ENCODE results near the gene RAB5IF. TPM values are rescaled to one million over a fixed set of nuclear protein-coding genes. Genes with fewer than 3 reads are reported as not detected.
A peak's percentile ranks its signal among the peaks of the same experiment; 100 is the strongest.

The RAB5IF gene
- total and polyA plus RNA-seq, 2 of the 13 experiments (the other 11 are each of a cell fraction or from before 2014, with no cell fraction given): 261 to 305 TPM

- peak; percentile 87 for TF ChIP-seq ZNF772 (CRISPR knock-in tag; IDR thresholded peaks at IDR 0.05)
- no peak for TF ChIP-seq ZNF10 (CRISPR knock-in tag; IDR thresholded peaks at IDR 0.05; ENCODE audit: borderline replicate concordance, low read depth)
- peak; percentile 27; the same call in 1 of the 2 replicates for TF ChIP-seq HNF1A (IDR thresholded peaks at IDR 0.05; ENCODE audit: low read depth)
- TF ChIP-seq HNF1A (CRISPR knock-in tag; IDR thresholded peaks at IDR 0.05; ENCODE audit: borderline replicate concordance): no peak
- TF ChIP-seq, protein P1, sequence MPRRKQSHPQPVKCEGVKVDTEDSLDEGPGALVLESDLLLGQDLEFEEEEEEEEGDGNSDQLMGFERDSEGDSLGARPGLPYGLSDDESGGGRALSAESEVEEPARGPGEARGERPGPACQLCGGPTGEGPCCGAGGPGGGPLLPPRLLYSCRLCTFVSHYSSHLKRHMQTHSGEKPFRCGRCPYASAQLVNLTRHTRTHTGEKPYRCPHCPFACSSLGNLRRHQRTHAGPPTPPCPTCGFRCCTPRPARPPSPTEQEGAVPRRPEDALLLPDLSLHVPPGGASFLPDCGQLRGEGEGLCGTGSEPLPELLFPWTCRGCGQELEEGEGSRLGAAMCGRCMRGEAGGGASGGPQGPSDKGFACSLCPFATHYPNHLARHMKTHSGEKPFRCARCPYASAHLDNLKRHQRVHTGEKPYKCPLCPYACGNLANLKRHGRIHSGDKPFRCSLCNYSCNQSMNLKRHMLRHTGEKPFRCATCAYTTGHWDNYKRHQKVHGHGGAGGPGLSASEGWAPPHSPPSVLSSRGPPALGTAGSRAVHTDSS (CRISPR knock-in tag; conservative IDR thresholded peaks at IDR 0.05): no peak
- TF ChIP-seq FOXA1 (IDR thresholded peaks at IDR 0.05): no peak
- no peak for TF ChIP-seq FOXA1 (CRISPR knock-in tag; IDR thresholded peaks at IDR 0.05)
- TF ChIP-seq ZNF7 (CRISPR knock-in tag; IDR thresholded peaks at IDR 0.05): no peak
- no peak for TF ChIP-seq ZNF557 (CRISPR knock-in tag; IDR thresholded peaks at IDR 0.05)
- no peak; the same call in 1 of the 2 replicates for TF ChIP-seq ZNF691 (CRISPR knock-in tag; IDR thresholded peaks at IDR 0.05; ENCODE audit: borderline replicate concordance, low read depth)
- TF ChIP-seq MYC (CRISPR knock-in tag; IDR thresholded peaks at IDR 0.05; ENCODE audit: borderline replicate concordance): no peak; the same call in 1 of the 2 replicates
- no peak for TF ChIP-seq TCF7 (IDR thresholded peaks at IDR 0.05; ENCODE audit: low read depth)
- TF ChIP-seq ZNF431 (CRISPR knock-in tag; IDR thresholded peaks at IDR 0.05; ENCODE audit: borderline replicate concordance, low read depth): no peak
- TF ChIP-seq ZNF207 (IDR thresholded peaks at IDR 0.05; ENCODE audit: borderline replicate concordance): no peak
- TF ChIP-seq POLR2A (IDR thresholded peaks at IDR 0.05; ENCODE audit: insufficient read depth in 1 of 2, low read depth in 2 of 2, low read length in 2 of 2): peak in 1 of 2 experiments; percentile 92; a peak in 2 of 4 replicates
- TF ChIP-seq, protein P2, sequence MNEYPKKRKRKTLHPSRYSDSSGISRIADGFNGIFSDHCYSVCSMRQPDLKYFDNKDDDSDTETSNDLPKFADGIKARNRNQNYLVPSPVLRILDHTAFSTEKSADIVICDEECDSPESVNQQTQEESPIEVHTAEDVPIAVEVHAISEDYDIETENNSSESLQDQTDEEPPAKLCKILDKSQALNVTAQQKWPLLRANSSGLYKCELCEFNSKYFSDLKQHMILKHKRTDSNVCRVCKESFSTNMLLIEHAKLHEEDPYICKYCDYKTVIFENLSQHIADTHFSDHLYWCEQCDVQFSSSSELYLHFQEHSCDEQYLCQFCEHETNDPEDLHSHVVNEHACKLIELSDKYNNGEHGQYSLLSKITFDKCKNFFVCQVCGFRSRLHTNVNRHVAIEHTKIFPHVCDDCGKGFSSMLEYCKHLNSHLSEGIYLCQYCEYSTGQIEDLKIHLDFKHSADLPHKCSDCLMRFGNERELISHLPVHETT (CRISPR knock-in tag; conservative IDR thresholded peaks at IDR 0.05): no peak
- TF ChIP-seq ZNF746 (CRISPR knock-in tag; IDR thresholded peaks at IDR 0.05): no peak
- no peak for TF ChIP-seq CBX1 (IDR thresholded peaks at IDR 0.05; ENCODE audit: low read depth)
- TF ChIP-seq HHEX (CRISPR knock-in tag; IDR thresholded peaks at IDR 0.05): no peak
- TF ChIP-seq JARID2 (CRISPR knock-in tag; IDR thresholded peaks at IDR 0.05; ENCODE audit: insufficient replicate concordance): no peak
- TF ChIP-seq ZNF546 (CRISPR knock-in tag; conservative IDR thresholded peaks at IDR 0.05): no peak
- TF ChIP-seq NCOA1 (CRISPR knock-in tag; IDR thresholded peaks at IDR 0.05): no peak
- no peak for TF ChIP-seq ZNF232 (CRISPR knock-in tag; IDR thresholded peaks at IDR 0.05; ENCODE audit: borderline replicate concordance)
- TF ChIP-seq HDAC2 (CRISPR knock-in tag; IDR thresholded peaks at IDR 0.05): peak; percentile 79; the same call in 1 of the 2 replicates
- TF ChIP-seq PHF5A (CRISPR knock-in tag; IDR thresholded peaks at IDR 0.05; ENCODE audit: low read depth, unreplicated experiment): peak; percentile 76
Measured at GRCh38 chr20:36607586-36608387, 2.2 kb downstream of the RAB5IF start (continued).

All from HepG2 (cell line).